ENCODE data around the gene NAGPA. TPM values are rescaled to one million over a fixed set of nuclear protein-coding genes. Genes with fewer than 3 reads are reported as not detected.

NAGPA gene
- total RNA-seq, 3 donors from 2014 or later (not counting 1 experiment from before 2014, with no cell fraction given): 14.7 to 27.8 (median 23.0) TPM

GRCh38 chr16:5017678-5017969 lies 16.1 kb downstream of the NAGPA start:
- TF ChIP-seq CTCF (IDR thresholded peaks at IDR 0.05): no peak
- Histone ChIP-seq H3K36me3 (ENCODE audit: control insufficient read depth, insufficient read depth, low read length) (no peaks in the 10 kb centered on the region), H3K27ac (ENCODE audit: low read length) (no peak overlapping the region), H3K9me3 (ENCODE audit: control insufficient read depth, insufficient read depth, low read length) (no peaks in the 10 kb centered on the region), H3K27me3 (ENCODE audit: control insufficient read depth, insufficient read depth, low read length) (no peaks in the 10 kb centered on the region), H3K4me3 (ENCODE audit: low read length) (no peak overlapping the region), H3K4me1 (ENCODE audit: control insufficient read depth, insufficient read depth, low read length) (no peaks in the 10 kb centered on the region)
- no peak overlapping the region for H3K27ac Mint-ChIP-seq
- H3K9me3 Mint-ChIP-seq: no peaks in the 10 kb centered on the region
- DNase-seq (no peak), ATAC-seq (no peak)
- no peak overlapping the region for H3K4me3 Mint-ChIP-seq
- no peaks in the 10 kb centered on the region for H3K4me1 Mint-ChIP-seq
- H3K27me3 Mint-ChIP-seq (ENCODE audit: low read depth in 2 of 2): no peaks in the 10 kb centered on the region
- 95% methylated on average over 5 of the region's 5 CpGs for WGBS (ENCODE audit: insufficient coverage)
- no peaks in the 10 kb centered on the region for H3K36me3 Mint-ChIP-seq
- intact Hi-C loops (cut with micrococcal nuclease): no loop called here

DNA sequence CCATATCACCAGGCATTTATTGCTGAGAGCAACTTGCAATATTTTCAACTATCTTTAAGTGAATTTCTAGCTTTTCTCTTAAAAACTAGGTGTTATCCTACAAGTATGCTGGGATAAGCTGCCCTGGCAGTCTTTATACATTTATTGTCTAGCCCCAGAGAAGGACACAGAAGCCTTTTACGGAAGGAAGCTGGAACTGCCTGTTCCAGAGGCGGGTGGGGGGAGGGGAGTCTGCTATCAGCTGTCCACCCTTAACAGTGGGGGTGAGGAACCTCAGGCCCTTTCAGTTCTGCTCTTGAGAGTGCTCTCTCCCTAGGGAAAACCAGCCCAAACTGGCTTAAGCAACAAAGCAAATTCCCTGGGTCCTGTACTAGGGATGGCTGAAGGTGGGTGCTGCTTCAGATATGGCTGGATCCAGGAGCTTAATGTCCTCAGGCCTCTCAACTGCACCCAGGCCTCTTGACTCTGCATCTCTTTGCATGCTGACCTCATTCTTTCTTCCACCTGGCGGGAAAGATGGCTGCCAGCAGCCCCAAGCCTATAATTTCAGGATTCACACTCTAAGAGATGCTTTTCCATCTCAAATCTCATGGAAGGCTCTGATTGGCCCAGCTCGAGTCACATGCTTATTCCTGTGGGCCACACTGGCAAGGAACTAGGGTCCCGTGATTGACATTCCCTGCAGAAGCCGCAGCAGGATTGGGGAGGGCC lies 16.6 kb downstream of the NAGPA start:
- no peak overlapping the region for H3K27ac Mint-ChIP-seq
- no peaks in the 10 kb centered on the region for H3K36me3 Mint-ChIP-seq
- no peaks in the 10 kb centered on the region for H3K9me3 Mint-ChIP-seq
- H3K4me3 Mint-ChIP-seq: no peak overlapping the region
- H3K9me3 ChIP-seq (ENCODE audit: control insufficient read depth, insufficient read depth, low read length): no peaks in the 10 kb centered on the region
- ATAC-seq (no peak), DNase-seq (no peak)
- intact Hi-C loops (cut with micrococcal nuclease): no loop called here
- H3K27me3 ChIP-seq (ENCODE audit: control insufficient read depth, insufficient read depth, low read length): no peaks in the 10 kb centered on the region
- WGBS (ENCODE audit: insufficient coverage): 74% methylated on average over 6 of the region's 6 CpGs
- H3K27me3 Mint-ChIP-seq (ENCODE audit: low read depth in 2 of 2): no peaks in the 10 kb centered on the region
- H3K36me3 ChIP-seq (ENCODE audit: control insufficient read depth, insufficient read depth, low read length): no peaks in the 10 kb centered on the region
- H3K4me1 Mint-ChIP-seq: no peaks in the 10 kb centered on the region
- no peak for TF ChIP-seq CTCF (IDR thresholded peaks at IDR 0.05)
- no peaks in the 10 kb centered on the region for H3K4me1 ChIP-seq (ENCODE audit: control insufficient read depth, insufficient read depth, low read length)
- H3K4me3 ChIP-seq (ENCODE audit: low read length): no peak overlapping the region
- H3K27ac ChIP-seq (ENCODE audit: low read length): no peak overlapping the region

DNA sequence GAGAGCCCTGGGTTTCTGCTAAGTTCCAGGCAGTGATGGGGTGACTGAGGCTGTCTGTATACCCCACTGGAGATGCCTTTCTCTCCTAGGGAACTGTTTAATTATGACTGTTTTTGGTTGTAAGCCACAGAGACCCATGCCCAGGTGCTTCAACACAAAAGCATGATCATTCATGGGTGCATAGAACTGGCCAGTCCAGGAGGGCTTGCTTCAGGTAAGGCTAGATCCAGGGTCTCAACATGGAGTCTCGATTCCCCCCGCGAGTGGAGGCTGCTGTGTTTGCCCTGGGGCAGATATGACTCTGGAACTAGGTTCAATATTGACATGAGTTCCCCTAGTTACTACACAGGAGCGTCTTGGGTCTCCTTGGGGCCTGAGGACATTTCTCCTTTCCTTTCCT lies 17.8 kb downstream of the NAGPA start:
- Histone ChIP-seq H3K4me1 (ENCODE audit: control insufficient read depth, insufficient read depth, low read length) (no peaks in the 10 kb centered on the region), H3K27ac (ENCODE audit: low read length) (no peak overlapping the region), H3K9me3 (ENCODE audit: control insufficient read depth, insufficient read depth, low read length) (no peaks in the 10 kb centered on the region), H3K36me3 (ENCODE audit: control insufficient read depth, insufficient read depth, low read length) (no peaks in the 10 kb centered on the region), H3K4me3 (ENCODE audit: low read length) (no peak overlapping the region), H3K27me3 (ENCODE audit: control insufficient read depth, insufficient read depth, low read length) (no peaks in the 10 kb centered on the region)
- intact Hi-C loops (cut with micrococcal nuclease): no loop called here
- Mint-ChIP-seq H3K27me3 (ENCODE audit: low read depth in 2 of 2) (peaks cover 0 to 8% of the 10 kb centered on the region in 2 donors), H3K9me3 (no peaks in the 10 kb centered on the region), H3K4me1 (no peaks in the 10 kb centered on the region), H3K4me3 (no peak overlapping the region), H3K27ac (no peak overlapping the region), H3K36me3 (no peaks in the 10 kb centered on the region)
- 82% methylated on average over 4 of the region's 4 CpGs for WGBS (ENCODE audit: insufficient coverage)
- no peak for DNase-seq
- TF ChIP-seq CTCF (IDR thresholded peaks at IDR 0.05): no peak
- no peak for ATAC-seq

DNA sequence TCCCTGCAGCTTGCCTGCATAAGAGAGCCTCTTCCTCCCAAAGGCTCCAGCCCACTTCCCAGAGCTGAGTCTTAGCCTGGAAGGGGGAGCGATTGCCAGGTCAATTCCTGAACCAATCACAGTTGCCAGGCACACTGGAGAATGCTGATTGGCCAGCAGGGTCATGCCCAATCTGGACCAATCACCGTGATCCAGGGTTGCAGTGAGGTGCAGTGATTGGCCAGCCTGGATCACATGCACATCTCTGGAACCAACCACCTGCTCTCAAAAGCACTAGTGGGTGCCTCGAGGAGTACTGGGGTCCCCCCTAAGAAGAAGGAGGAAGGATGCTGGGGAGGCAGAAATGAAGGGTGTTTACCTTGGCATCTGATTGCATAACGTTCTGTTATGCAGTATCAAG lies 18.4 kb downstream of the NAGPA start:
- Mint-ChIP-seq H3K4me1 (no peaks in the 10 kb centered on the region), H3K36me3 (no peaks in the 10 kb centered on the region), H3K4me3 (no peak overlapping the region), H3K27me3 (ENCODE audit: low read depth in 2 of 2) (peaks cover 4 to 8% of the 10 kb centered on the region in 2 donors), H3K27ac (no peak overlapping the region), H3K9me3 (no peaks in the 10 kb centered on the region)
- Histone ChIP-seq H3K4me1 (ENCODE audit: control insufficient read depth, insufficient read depth, low read length) (no peaks in the 10 kb centered on the region), H3K27me3 (ENCODE audit: control insufficient read depth, insufficient read depth, low read length) (no peaks in the 10 kb centered on the region), H3K4me3 (ENCODE audit: low read length) (no peak overlapping the region), H3K9me3 (ENCODE audit: control insufficient read depth, insufficient read depth, low read length) (no peaks in the 10 kb centered on the region), H3K27ac (ENCODE audit: low read length) (no peak overlapping the region), H3K36me3 (ENCODE audit: control insufficient read depth, insufficient read depth, low read length) (no peaks in the 10 kb centered on the region)
- no peak for TF ChIP-seq CTCF (IDR thresholded peaks at IDR 0.05)
- DNase-seq (no peak), ATAC-seq (no peak)
- intact Hi-C loops (cut with micrococcal nuclease): no loop called here
- WGBS (ENCODE audit: insufficient coverage): 71% methylated on average over 4 of the region's 4 CpGs
